Loucy (cell line): ENCODE measurements around the gene POLD4.

Experiments
- EZH2phosphoT487 ChIP-seq: fragments of 200-600 bp; IDR thresholded peaks from 2 replicates; pipeline ENCODE4 v1.6.1; 2018; ENCODE audit warnings: antibody characterized with exemption, mild to moderate bottlenecking, moderate library complexity, borderline replicate concordance
- TF ChIP-seq, protein P1 (sequence below): fragments of 200-600 bp; sonication (generic); conservative IDR thresholded peaks from 2 replicates; pipeline ENCODE4 v1.5.1; 2014; ENCODE audit warnings: mild to moderate bottlenecking, antibody characterized with exemption, low read length

DNA sequence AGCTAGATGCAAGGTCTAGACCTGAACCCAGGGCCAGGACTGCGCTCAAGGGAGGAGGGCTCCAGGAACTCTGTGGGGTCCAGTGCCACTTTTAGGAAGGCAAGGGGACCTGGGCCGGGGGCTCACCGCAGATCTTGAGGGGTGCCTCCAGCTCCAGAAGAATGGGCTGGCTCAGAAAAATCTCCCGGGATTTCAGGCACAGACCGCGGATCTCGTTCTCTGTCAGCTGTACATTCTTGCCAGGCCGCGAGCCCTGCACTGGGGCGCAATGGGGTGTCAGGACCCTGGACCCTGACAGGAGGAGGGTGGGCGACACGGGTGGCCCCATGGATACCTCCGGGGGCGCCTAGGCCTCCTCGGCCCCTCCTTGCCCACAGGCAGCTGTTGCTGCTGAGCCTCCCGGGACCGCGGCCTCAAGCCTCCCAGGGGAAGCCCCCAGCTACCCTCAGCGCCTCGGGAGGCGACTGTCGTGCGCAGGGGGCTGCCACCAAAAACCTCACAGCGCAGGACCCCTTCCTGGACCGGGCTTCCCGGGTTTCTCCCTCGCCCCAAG is 47.7 kb upstream of the POLD4 start:
- TF ChIP-seq EZH2phosphoT487 = no peak
- TF ChIP-seq, protein P1, sequence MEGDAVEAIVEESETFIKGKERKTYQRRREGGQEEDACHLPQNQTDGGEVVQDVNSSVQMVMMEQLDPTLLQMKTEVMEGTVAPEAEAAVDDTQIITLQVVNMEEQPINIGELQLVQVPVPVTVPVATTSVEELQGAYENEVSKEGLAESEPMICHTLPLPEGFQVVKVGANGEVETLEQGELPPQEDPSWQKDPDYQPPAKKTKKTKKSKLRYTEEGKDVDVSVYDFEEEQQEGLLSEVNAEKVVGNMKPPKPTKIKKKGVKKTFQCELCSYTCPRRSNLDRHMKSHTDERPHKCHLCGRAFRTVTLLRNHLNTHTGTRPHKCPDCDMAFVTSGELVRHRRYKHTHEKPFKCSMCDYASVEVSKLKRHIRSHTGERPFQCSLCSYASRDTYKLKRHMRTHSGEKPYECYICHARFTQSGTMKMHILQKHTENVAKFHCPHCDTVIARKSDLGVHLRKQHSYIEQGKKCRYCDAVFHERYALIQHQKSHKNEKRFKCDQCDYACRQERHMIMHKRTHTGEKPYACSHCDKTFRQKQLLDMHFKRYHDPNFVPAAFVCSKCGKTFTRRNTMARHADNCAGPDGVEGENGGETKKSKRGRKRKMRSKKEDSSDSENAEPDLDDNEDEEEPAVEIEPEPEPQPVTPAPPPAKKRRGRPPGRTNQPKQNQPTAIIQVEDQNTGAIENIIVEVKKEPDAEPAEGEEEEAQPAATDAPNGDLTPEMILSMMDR = no peak
